ENCODE measurements around the gene RNF183. TPM values are rescaled to one million over a fixed set of nuclear protein-coding genes. Genes with fewer than 3 reads are reported as not detected.

Gene RNF183
- total and polyA plus RNA-seq, 9 of the 15 experiments (the other 6 are each of a cell fraction or from before 2014, with no cell fraction given): 0.04 to 2.0 (median 0.16) TPM; not detected in 5

GRCh38 chr9:113309204-113309813 is 6.1 kb upstream of the RNF183 start (continued):
- peak; percentile 72; the same call in 1 of the 2 replicates for TF ChIP-seq REST (IDR thresholded peaks at IDR 0.05; ENCODE audit: borderline replicate concordance)
- no peak for TF ChIP-seq REST (CRISPR knock-in tag; IDR thresholded peaks at IDR 0.05; ENCODE audit: low read depth)
